Hepatic stellate cell (primary cell): Measurements from ENCODE around the gene NLGN4Y.

Experiments
- DNase-seq: peaks from one replicate; pipeline ENCODE4 v3.0.0; 2011; ENCODE audit warnings: low spot score

NLGN4Y gene

GRCh38 chrY:14524272-14525231 lies at the start of gene NLGN4Y:
NLGN4Y (plus strand) TSS chrY:14524529; CDS start chrY:14622120, 97,591 bp downstream.
- no peak for DNase-seq

GRCh38 chrY:14485935-14486334 lies 38.4 kb upstream of the NLGN4Y start:
- DNase-seq = no peak

- no peak for DNase-seq
These were observed 34.1 kb upstream of the NLGN4Y start for GRCh38 chrY:14490226-14490625.

- DNase-seq = no peak
These were observed 26.3 kb upstream of the NLGN4Y start for GRCh38 chrY:14498071-14498470.

GRCh38 chrY:14504592-14504991 lies 19.7 kb upstream of the NLGN4Y start:
- no peak for DNase-seq

- no peak for DNase-seq
These were observed 1.9 kb upstream of the NLGN4Y start for GRCh38 chrY:14522379-14522950.

- DNase-seq = no peak
These were observed 648 bp upstream of the NLGN4Y start for GRCh38 chrY:14523491-14524271.

- DNase-seq = no peak
These were observed 986 bp downstream of the NLGN4Y start for GRCh38 chrY:14525315-14525714.

- DNase-seq = no peak
These were observed 4.0 kb downstream of the NLGN4Y start for GRCh38 chrY:14528361-14528760.

- DNase-seq = no peak
These were observed 12.4 kb downstream of the NLGN4Y start for GRCh38 chrY:14536703-14537102.

- DNase-seq = no peak
These were observed 19.2 kb downstream of the NLGN4Y start for GRCh38 chrY:14543506-14543905.

GRCh38 chrY:14581294-14581693 lies 57.0 kb downstream of the NLGN4Y start:
- DNase-seq = no peak

- no peak for DNase-seq
These were observed 62.4 kb downstream of the NLGN4Y start for GRCh38 chrY:14586725-14587124.

GRCh38 chrY:14601372-14601771 lies 77.0 kb downstream of the NLGN4Y start:
- no peak for DNase-seq

- no peak for DNase-seq
These were observed 93.3 kb downstream of the NLGN4Y start for GRCh38 chrY:14617625-14618024.

- DNase-seq = no peak
These were observed 94.2 kb downstream of the NLGN4Y start for GRCh38 chrY:14618513-14618912.

- DNase-seq = no peak
These were observed 103.9 kb downstream of the NLGN4Y start for GRCh38 chrY:14628208-14628607.

- no peak for DNase-seq
These were observed 107.3 kb downstream of the NLGN4Y start for GRCh38 chrY:14631676-14632075.

- DNase-seq = no peak
These were observed 109.4 kb downstream of the NLGN4Y start for GRCh38 chrY:14633718-14634117.

GRCh38 chrY:14634954-14635353 lies 110.6 kb downstream of the NLGN4Y start:
- no peak for DNase-seq

- DNase-seq = no peak
These were observed 113.2 kb downstream of the NLGN4Y start for GRCh38 chrY:14637551-14637950.

GRCh38 chrY:14641853-14642252 lies 117.5 kb downstream of the NLGN4Y start:
- DNase-seq = no peak
